WTC11 (cell line): Measurements from ENCODE around the gene MYO6.

Source experiments
- ARID4B ChIP-seq: sonication (generic); formaldehyde crosslinking; IDR thresholded peaks from 2 replicates; pipeline ENCODE4 v1.8.0; 2023; ENCODE audit warnings: missing genetic modification reagents, mild to moderate bottlenecking, borderline replicate concordance
- ATF1 ChIP-seq: sonication (generic); formaldehyde crosslinking; IDR thresholded peaks from 2 replicates; pipeline ENCODE4 v1.8.1; 2023; ENCODE audit warnings: mild to moderate bottlenecking, moderate library complexity, missing genetic modification reagents
- CTCF ChIP-seq: fragments of 200-600 bp; IDR thresholded peaks from 2 replicates; pipeline ENCODE4 v1.8.0; 2022; ENCODE audit warnings: antibody characterized with exemption
- E2F1 ChIP-seq: sonication (generic); formaldehyde crosslinking; IDR thresholded peaks from 2 replicates; pipeline ENCODE4 v1.8.0; 2022; ENCODE audit warnings: mild to moderate bottlenecking, missing genetic modification reagents
- FOXP1 ChIP-seq: sonication (generic); formaldehyde crosslinking; IDR thresholded peaks from 2 replicates; pipeline ENCODE4 v1.8.0; 2022; ENCODE audit warnings: missing genetic modification reagents, mild to moderate bottlenecking, moderate library complexity, borderline replicate concordance
- NR2C2 ChIP-seq: sonication (generic); formaldehyde crosslinking; IDR thresholded peaks from 2 replicates; pipeline ENCODE4 v1.8.0; 2022; ENCODE audit warnings: mild to moderate bottlenecking, missing genetic modification reagents
- TCF7 ChIP-seq: sonication (generic); formaldehyde crosslinking; IDR thresholded peaks from 2 replicates; pipeline ENCODE4 v1.8.0; 2022; ENCODE audit warnings: mild to moderate bottlenecking, low read depth, missing genetic modification reagents, moderate library complexity
- USF2 ChIP-seq: sonication (generic); formaldehyde crosslinking; IDR thresholded peaks from 2 replicates; pipeline ENCODE4 v1.8.1; 2023; ENCODE audit warnings: mild to moderate bottlenecking, missing genetic modification reagents, moderate library complexity
- ZNF121 ChIP-seq: sonication (generic); formaldehyde crosslinking; IDR thresholded peaks from 2 replicates; pipeline ENCODE4 v1.8.0; 2023; ENCODE audit warnings: missing genetic modification reagents
- TF ChIP-seq, protein P1 (sequence below): sonication (generic); formaldehyde crosslinking; conservative IDR thresholded peaks from 2 replicates; pipeline ENCODE4 v1.8.1; 2023; ENCODE audit warnings: mild to moderate bottlenecking, low read depth, missing genetic modification reagents, moderate library complexity

- TF ChIP-seq CTCF (no peak), FOXP1 (CRISPR knock-in tag) (no peak), ARID4B (CRISPR knock-in tag) (no peak), ATF1 (CRISPR knock-in tag) (no peak), NR2C2 (CRISPR knock-in tag) (no peak), USF2 (no peak), TCF7 (no peak), E2F1 (no peak), ZNF121 (CRISPR knock-in tag) (no peak)
- TF ChIP-seq, protein P1, sequence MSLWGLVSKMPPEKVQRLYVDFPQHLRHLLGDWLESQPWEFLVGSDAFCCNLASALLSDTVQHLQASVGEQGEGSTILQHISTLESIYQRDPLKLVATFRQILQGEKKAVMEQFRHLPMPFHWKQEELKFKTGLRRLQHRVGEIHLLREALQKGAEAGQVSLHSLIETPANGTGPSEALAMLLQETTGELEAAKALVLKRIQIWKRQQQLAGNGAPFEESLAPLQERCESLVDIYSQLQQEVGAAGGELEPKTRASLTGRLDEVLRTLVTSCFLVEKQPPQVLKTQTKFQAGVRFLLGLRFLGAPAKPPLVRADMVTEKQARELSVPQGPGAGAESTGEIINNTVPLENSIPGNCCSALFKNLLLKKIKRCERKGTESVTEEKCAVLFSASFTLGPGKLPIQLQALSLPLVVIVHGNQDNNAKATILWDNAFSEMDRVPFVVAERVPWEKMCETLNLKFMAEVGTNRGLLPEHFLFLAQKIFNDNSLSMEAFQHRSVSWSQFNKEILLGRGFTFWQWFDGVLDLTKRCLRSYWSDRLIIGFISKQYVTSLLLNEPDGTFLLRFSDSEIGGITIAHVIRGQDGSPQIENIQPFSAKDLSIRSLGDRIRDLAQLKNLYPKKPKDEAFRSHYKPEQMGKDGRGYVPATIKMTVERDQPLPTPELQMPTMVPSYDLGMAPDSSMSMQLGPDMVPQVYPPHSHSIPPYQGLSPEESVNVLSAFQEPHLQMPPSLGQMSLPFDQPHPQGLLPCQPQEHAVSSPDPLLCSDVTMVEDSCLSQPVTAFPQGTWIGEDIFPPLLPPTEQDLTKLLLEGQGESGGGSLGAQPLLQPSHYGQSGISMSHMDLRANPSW, result no peak
Observed at GRCh38 chr6:75746221-75746620, 2.8 kb upstream of the MYO6 start.
